SK-N-SH treated with all-trans-retinoic acid at 6 μM for 48 hours (cell line): Measurements from ENCODE around the gene PRKG1.

Experiments
- BACH2 ChIP-seq: fragments of 250-450 bp; sonication (Bioruptor Pico); IDR thresholded peaks from 2 replicates; pipeline ENCODE4 v1.9.0; 2021; ENCODE audit warnings: mild to moderate bottlenecking, borderline replicate concordance
- PATZ1 ChIP-seq: fragments of 250-450 bp; sonication (Bioruptor Pico); IDR thresholded peaks from 2 replicates; pipeline ENCODE4 v1.8.0; 2020; ENCODE audit warnings: mild to moderate bottlenecking, moderate library complexity, borderline replicate concordance

DNA sequence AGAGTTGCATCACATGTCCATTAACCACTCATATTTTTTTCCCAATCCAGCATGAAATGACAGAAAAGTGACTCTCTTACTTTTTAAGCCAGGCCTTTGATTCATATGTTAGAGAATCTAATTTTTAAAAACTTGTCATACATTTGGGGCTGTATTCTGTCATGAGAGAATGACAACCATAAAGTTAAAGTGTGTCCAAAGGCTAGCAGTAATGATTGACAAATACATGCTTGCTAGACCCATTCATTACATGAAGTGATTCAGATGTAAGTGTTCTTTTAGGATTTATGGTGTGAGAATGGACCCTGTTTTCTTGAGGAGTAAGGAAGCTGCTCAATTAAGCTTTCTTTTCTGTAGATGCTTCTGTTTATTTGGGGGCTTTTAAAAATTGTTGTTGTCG is 549.7 kb downstream of the PRKG1 start:
- TF ChIP-seq BACH2 (CRISPR knock-in tag) (no peak), PATZ1 (no peak)
